ENCODE measurements around the gene MIER2. TPM values are rescaled to one million over a fixed set of nuclear protein-coding genes. Genes with fewer than 3 reads are reported as not detected.

MIER2 gene
- total and polyA plus RNA-seq, 2 donors (not counting 1 experiment from before 2014, with no cell fraction given), result 10.5 to 19.7 TPM

DNA sequence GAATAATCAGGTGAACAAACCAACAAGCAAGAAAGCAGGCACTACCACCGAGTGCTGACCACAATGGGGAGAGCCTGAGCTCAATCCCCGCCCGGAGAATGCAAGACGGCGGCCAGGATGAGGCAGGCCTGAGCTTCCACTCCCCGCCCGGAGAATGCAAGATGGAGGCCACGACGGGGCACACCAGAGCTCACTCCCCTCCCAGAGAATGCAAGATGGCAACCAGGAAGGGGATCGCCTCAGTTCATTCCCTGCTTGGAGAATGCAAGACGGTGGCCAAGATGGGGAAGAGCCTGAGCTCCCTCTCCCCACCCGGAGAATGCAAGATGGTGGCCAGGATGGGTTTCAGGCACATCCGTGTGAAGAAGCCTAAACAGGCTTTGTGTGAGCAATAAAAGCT is 24.7 kb upstream of the MIER2 start:
- ChIA-PET CTCF (no interaction called here), POLR2A (no interaction called here)
- Histone ChIP-seq H3K4me1 (ENCODE audit: control insufficient read depth in 2 of 2, insufficient read depth in 2 of 2, low read length in 2 of 2) (no peaks in the 10 kb centered on the region), H3K4me2 (replicated peaks; ENCODE audit: low read depth, low read length, poor library complexity, severe bottlenecking) (no peak overlapping the region), H3K27me3 (replicated peaks in 1 of 4; ENCODE audit: control extremely low read depth in 1 of 4, control insufficient read depth in 3 of 4, insufficient read depth in 4 of 4, low read length in 3 of 4) (peaks cover 0 to 4% (median 0%) of the 10 kb centered on the region in 4 experiments), H2AFZ (ENCODE audit: insufficient read depth, low read depth, low read length, poor library complexity, severe bottlenecking) (no peak overlapping the region), H4K20me1 (ENCODE audit: control insufficient read depth, insufficient read depth, low read length, poor library complexity, severe bottlenecking) (no peaks in the 10 kb centered on the region), H3K4me3 (ENCODE audit: control extremely low read depth in 1 of 5, extremely low read depth in 1 of 5, insufficient read depth in 1 of 5, low read depth in 2 of 5, low read length in 4 of 5) (no peak overlapping the region), H3K79me2 (ENCODE audit: control insufficient read depth, insufficient read depth, low read length) (no peaks in the 10 kb centered on the region), H3K27ac (ENCODE audit: low read length in 2 of 2) (no peak overlapping the region), H3K9ac (ENCODE audit: low read length) (no peak overlapping the region), H3K36me3 (replicated peaks in 1 of 2; ENCODE audit: control extremely low read depth in 1 of 2, control insufficient read depth in 1 of 2, extremely low read depth in 1 of 2, insufficient read depth in 2 of 2, low read length in 1 of 2) (no peaks in the 10 kb centered on the region), H3K9me3 (ENCODE audit: control extremely low read depth in 1 of 3, control insufficient read depth in 2 of 3, insufficient read depth in 1 of 3, low read length in 2 of 3) (peaks cover 0 to 6% (median 0%) of the 10 kb centered on the region in 3 donors)
- Mint-ChIP-seq H3K27me3 (peaks cover 40% of the 10 kb centered on the region), H3K4me3 (no peak overlapping the region), H3K9me3 (ENCODE audit: insufficient read depth) (no peaks in the 10 kb centered on the region), H3K27ac (no peak overlapping the region), H3K4me1 (no peaks in the 10 kb centered on the region)
- DNase-seq, result no peak
- intact Hi-C loops (cut with micrococcal nuclease), result no loop called here
- 92% methylated on average over 13 of the region's 13 CpGs for WGBS (ENCODE audit: insufficient coverage)
- no peak for TF ChIP-seq EZH2 (IDR thresholded peaks at IDR 0.05; ENCODE audit: borderline replicate concordance, insufficient read depth, low read depth, low read length, poor library complexity, severe bottlenecking)
- TF ChIP-seq, protein P1, sequence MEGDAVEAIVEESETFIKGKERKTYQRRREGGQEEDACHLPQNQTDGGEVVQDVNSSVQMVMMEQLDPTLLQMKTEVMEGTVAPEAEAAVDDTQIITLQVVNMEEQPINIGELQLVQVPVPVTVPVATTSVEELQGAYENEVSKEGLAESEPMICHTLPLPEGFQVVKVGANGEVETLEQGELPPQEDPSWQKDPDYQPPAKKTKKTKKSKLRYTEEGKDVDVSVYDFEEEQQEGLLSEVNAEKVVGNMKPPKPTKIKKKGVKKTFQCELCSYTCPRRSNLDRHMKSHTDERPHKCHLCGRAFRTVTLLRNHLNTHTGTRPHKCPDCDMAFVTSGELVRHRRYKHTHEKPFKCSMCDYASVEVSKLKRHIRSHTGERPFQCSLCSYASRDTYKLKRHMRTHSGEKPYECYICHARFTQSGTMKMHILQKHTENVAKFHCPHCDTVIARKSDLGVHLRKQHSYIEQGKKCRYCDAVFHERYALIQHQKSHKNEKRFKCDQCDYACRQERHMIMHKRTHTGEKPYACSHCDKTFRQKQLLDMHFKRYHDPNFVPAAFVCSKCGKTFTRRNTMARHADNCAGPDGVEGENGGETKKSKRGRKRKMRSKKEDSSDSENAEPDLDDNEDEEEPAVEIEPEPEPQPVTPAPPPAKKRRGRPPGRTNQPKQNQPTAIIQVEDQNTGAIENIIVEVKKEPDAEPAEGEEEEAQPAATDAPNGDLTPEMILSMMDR (IDR thresholded peaks at IDR 0.05), result no peak
- no peak for ATAC-seq (ENCODE audit: low read depth)

DNA sequence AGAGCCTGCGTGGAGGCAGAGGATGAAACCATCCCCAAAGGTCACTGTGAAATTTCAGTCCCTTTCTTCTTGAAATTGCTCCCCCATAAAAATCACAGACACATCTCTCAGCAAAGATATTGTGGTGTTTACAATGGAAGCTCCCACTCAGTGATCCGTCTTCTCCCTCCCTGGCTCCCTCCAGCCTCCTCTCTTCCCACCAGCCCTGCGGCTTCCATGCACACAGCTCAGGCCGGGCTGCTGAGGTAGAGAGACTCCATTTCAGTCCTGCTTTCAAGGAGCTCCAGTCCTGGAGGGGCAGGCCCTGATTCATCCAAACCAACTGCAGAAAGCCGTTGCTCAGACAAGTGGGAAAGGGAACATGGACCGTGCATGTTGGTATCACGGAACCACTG is 24.0 kb upstream of the MIER2 start:
- DNase-seq, result no peak
- no peak for TF ChIP-seq EZH2 (IDR thresholded peaks at IDR 0.05; ENCODE audit: borderline replicate concordance, insufficient read depth, low read depth, low read length, poor library complexity, severe bottlenecking)
- TF ChIP-seq, protein P1 (IDR thresholded peaks at IDR 0.05), result no peak
- WGBS (ENCODE audit: insufficient coverage), result 74% methylated on average over 3 of the region's 7 CpGs
- ChIA-PET CTCF (no interaction called here), POLR2A (no interaction called here)
- Mint-ChIP-seq H3K4me1 (no peaks in the 10 kb centered on the region), H3K27ac (no peak overlapping the region), H3K27me3 (peaks cover 40% of the 10 kb centered on the region), H3K4me3 (no peak overlapping the region), H3K9me3 (ENCODE audit: insufficient read depth) (no peaks in the 10 kb centered on the region)
- H3K4me1 ChIP-seq (ENCODE audit: control insufficient read depth in 2 of 2, insufficient read depth in 2 of 2, low read length in 2 of 2), result no peaks in the 10 kb centered on the region
- H4K20me1 ChIP-seq (ENCODE audit: control insufficient read depth, insufficient read depth, low read length, poor library complexity, severe bottlenecking), result no peaks in the 10 kb centered on the region
- no peak overlapping the region for H2AFZ ChIP-seq (ENCODE audit: insufficient read depth, low read depth, low read length, poor library complexity, severe bottlenecking)
- intact Hi-C loops (cut with micrococcal nuclease), result no loop called here
- H3K4me2 ChIP-seq (replicated peaks; ENCODE audit: low read depth, low read length, poor library complexity, severe bottlenecking), result no peak overlapping the region
- no peak overlapping the region for H3K4me3 ChIP-seq (ENCODE audit: control extremely low read depth in 1 of 5, extremely low read depth in 1 of 5, insufficient read depth in 1 of 5, low read depth in 2 of 5, low read length in 4 of 5)
- ATAC-seq (ENCODE audit: low read depth), result no peak
- H3K36me3 ChIP-seq (replicated peaks in 1 of 2; ENCODE audit: control extremely low read depth in 1 of 2, control insufficient read depth in 1 of 2, extremely low read depth in 1 of 2, insufficient read depth in 2 of 2, low read length in 1 of 2), result no peaks in the 10 kb centered on the region
- H3K27ac ChIP-seq (ENCODE audit: low read length in 2 of 2), result no peak overlapping the region
- no peaks in the 10 kb centered on the region for H3K79me2 ChIP-seq (ENCODE audit: control insufficient read depth, insufficient read depth, low read length)
- H3K9ac ChIP-seq (ENCODE audit: low read length), result no peak overlapping the region
- H3K9me3 ChIP-seq (ENCODE audit: control extremely low read depth in 1 of 3, control insufficient read depth in 2 of 3, insufficient read depth in 1 of 3, low read length in 2 of 3), result peaks cover 0 to 6% (median 0%) of the 10 kb centered on the region in 3 donors
- peaks cover 0 to 4% (median 0%) of the 10 kb centered on the region in 4 experiments for H3K27me3 ChIP-seq (replicated peaks in 1 of 4; ENCODE audit: control extremely low read depth in 1 of 4, control insufficient read depth in 3 of 4, insufficient read depth in 4 of 4, low read length in 3 of 4)

All from B cell (primary cell).